SK-N-SH (cell line): ENCODE data around the gene UMODL1. TPM values are rescaled to one million over a fixed set of nuclear protein-coding genes. Genes with fewer than 3 reads are reported as not detected.

Experiments
- CTCF ChIA-PET: fragments of 300-600, 350-600 bp; formaldehyde crosslinking; extraction: SDS; loops from one replicate; lab custom pipeline; 2021; lab: Yijun Ruan, JAX
- POLR2A ChIA-PET: fragments of 350-600 bp; sonication (Branson Sonifier 250); formaldehyde crosslinking; extraction: SDS; loops from one replicate; lab custom pipeline; 2020; ENCODE audit warnings: antibody characterized with exemption, inconsistent platforms; lab: Yijun Ruan, JAX
- DNase-seq: peaks from one replicate; pipeline ENCODE4 v3.0.0; 2012
- H2AFZ ChIP-seq: fragments of 200-600 bp; sonication (generic); 2 replicates; pipeline ENCODE4 v1.8.1; 2016; ENCODE audit warnings: antibody characterized with exemption, mild to moderate bottlenecking, low read depth
- H3F3A ChIP-seq: fragments of 200-600 bp; sonication (generic); replicated peaks from 2 replicates; pipeline ENCODE3; 2016; ENCODE audit warnings: antibody characterized with exemption, mild to moderate bottlenecking; ENCODE audit not compliant: insufficient read depth
- H3K27ac ChIP-seq, 2 experiments: fragments of 200-500 bp in 1 of 2; fragments of 200-600 bp in 1 of 2; sonication (Bioruptor generic) in 1 of 2; sonication (generic), shearing (Covaris generic) in 1 of 2; 2 replicates each; pipeline versions ENCODE4 v1.5.1 to v1.6.1; 2014 to 2016; ENCODE audit warnings: low read depth in 2 of 2, inconsistent platforms in 1 of 2, low read length in 1 of 2, mild to moderate bottlenecking in 1 of 2, mixed read lengths in 1 of 2
- H3K27me3 ChIP-seq: fragments of 200-600 bp; sonication (generic), shearing (Covaris generic); 2 replicates; pipeline ENCODE4 v1.6.1; 2016; ENCODE audit warnings: mixed run types; ENCODE audit not compliant: insufficient read depth
- H3K36me3 ChIP-seq, 2 experiments: fragments of 200-500 bp in 1 of 2; fragments of 200-600 bp in 1 of 2; sonication (Bioruptor generic) in 1 of 2; sonication (generic) in 1 of 2; replicated peaks in 1 of 2; 2 replicates each; pipeline versions ENCODE3 to v1.5.1; 2014 to 2016; ENCODE audit warnings: low read length in 1 of 2, mild to moderate bottlenecking in 1 of 2; ENCODE audit not compliant: insufficient read depth in 2 of 2, control insufficient read depth in 1 of 2
- H3K4me1 ChIP-seq, 2 experiments: fragments of 200-500 bp in 1 of 2; fragments of 200-600 bp in 1 of 2; sonication (Bioruptor generic) in 1 of 2; sonication (generic), shearing (Covaris generic) in 1 of 2; 2 replicates each; pipeline versions ENCODE4 v1.5.1 to v1.6.1; 2014 to 2016; ENCODE audit warnings: low read depth in 1 of 2, low read length in 1 of 2, mixed run types in 1 of 2; ENCODE audit not compliant: insufficient read depth in 2 of 2, control insufficient read depth in 1 of 2
- H3K4me2 ChIP-seq: fragments of 200-600 bp; sonication (generic), shearing (Covaris generic); 2 replicates; pipeline ENCODE4 v1.6.1; 2017; ENCODE audit warnings: mixed run types
- H3K4me3 ChIP-seq, 2 experiments: fragments of 200-500 bp in 1 of 2; fragments of 200-600 bp in 1 of 2; sonication (Bioruptor generic) in 1 of 2; sonication (generic), shearing (Covaris generic) in 1 of 2; 2 replicates each; pipeline versions ENCODE4 v1.5.1 to v1.8.1; 2014 to 2016; ENCODE audit warnings: low read depth in 2 of 2, inconsistent platforms in 1 of 2, low read length in 1 of 2, mild to moderate bottlenecking in 1 of 2, mixed read lengths in 1 of 2, moderate library complexity in 1 of 2
- H3K79me2 ChIP-seq: fragments of 200-600 bp; sonication (generic); 2 replicates; pipeline ENCODE4 v1.8.1; 2017; ENCODE audit warnings: mild to moderate bottlenecking; ENCODE audit not compliant: insufficient read depth
- H3K9ac ChIP-seq: fragments of 200-600 bp; sonication (generic); 2 replicates; pipeline ENCODE4 v1.6.1; 2017; ENCODE audit warnings: mixed run types
- H3K9me2 ChIP-seq: fragments of 200-600 bp; sonication (generic); 2 replicates; pipeline ENCODE4 v1.6.1; 2017; ENCODE audit warnings: mixed run types
- H3K9me3 ChIP-seq: fragments of 200-600 bp; sonication (generic); 2 replicates; pipeline ENCODE4 v1.6.1; 2017; ENCODE audit warnings: mixed run types, mild to moderate bottlenecking, moderate library complexity
- H4K20me1 ChIP-seq: fragments of 200-600 bp; sonication (generic); 2 replicates; pipeline ENCODE4 v1.6.1; 2017; ENCODE audit warnings: mild to moderate bottlenecking, mixed run types; ENCODE audit not compliant: insufficient read depth
- ELF1 ChIP-seq: IDR thresholded peaks from 2 replicates; pipeline ENCODE4 v1.4.0; 2012
- EZH2phosphoT487 ChIP-seq: fragments of 200-600 bp; sonication (generic); IDR thresholded peaks from 2 replicates; pipeline ENCODE4 v1.6.1; 2017; ENCODE audit warnings: low read depth, mixed run types, mild to moderate bottlenecking, antibody characterized with exemption, moderate library complexity, borderline replicate concordance
- GABPA ChIP-seq: IDR thresholded peaks from 2 replicates; pipeline ENCODE4 v1.4.0; 2012; ENCODE audit warnings: low read depth, mild to moderate bottlenecking
- IRF3 ChIP-seq: fragments of 150-350 bp; IDR thresholded peaks from 2 replicates; pipeline ENCODE4 v1.6.1; 2016; ENCODE audit warnings: mild to moderate bottlenecking, low read depth, low read length
- MEF2A ChIP-seq: IDR thresholded peaks from 2 replicates; pipeline ENCODE4 v1.4.0; 2012; ENCODE audit warnings: low read depth, borderline replicate concordance
- MXI1 ChIP-seq: IDR thresholded peaks from 2 replicates; pipeline ENCODE4 v1.6.1; 2012; ENCODE audit warnings: mild to moderate bottlenecking, low read depth, low read length, improper control_type of control experiment
- NRF1 ChIP-seq: IDR thresholded peaks from 2 replicates; pipeline ENCODE4 v1.6.1; 2012; ENCODE audit warnings: low read depth, mild to moderate bottlenecking, low read length
- PBX3 ChIP-seq: IDR thresholded peaks from 2 replicates; pipeline ENCODE4; 2012
- RAD21 ChIP-seq: IDR thresholded peaks from 2 replicates; pipeline ENCODE4 v1.6.1; 2012; ENCODE audit warnings: mild to moderate bottlenecking, low read length
- RFX5 ChIP-seq: IDR thresholded peaks from 2 replicates; pipeline ENCODE4 v1.6.1; 2012; ENCODE audit warnings: mild to moderate bottlenecking, improper control_type of control experiment, low read length
- SIN3A ChIP-seq: IDR thresholded peaks from 2 replicates; pipeline ENCODE4 v1.6.1; 2012; ENCODE audit warnings: low read depth, mild to moderate bottlenecking, low read length, moderate library complexity, borderline replicate concordance
- TCF12 ChIP-seq: IDR thresholded peaks from 2 replicates; pipeline ENCODE4 v1.4.0; 2012
- YY1 ChIP-seq: IDR thresholded peaks from 2 replicates; pipeline ENCODE4 v1.4.0; 2012; ENCODE audit warnings: low read depth, mild to moderate bottlenecking
- WGBS: methylation state at CpG from one replicate; pipeline ENCODE4 v1.1.6; 2017; ENCODE audit warnings: low lambda C conversion rate; 5-methylcytosine and 5-hydroxymethylcytosine counted together
- polyA plus RNA-seq, 3 experiments: library from polyadenylated mRNA; depleted of rRNA; stranded (reverse); fragments of >200 nt; gene quantifications; 2 replicates each; pipeline ENCODE4 v1.2.3, GENCODE V29; 2012
- TF ChIP-seq, protein P1 (sequence below): fragments of 150-350 bp; IDR thresholded peaks from 2 replicates; pipeline ENCODE4 v1.6.1; 2017; ENCODE audit warnings: antibody characterized with exemption, low read length, low read depth, borderline replicate concordance
- TF ChIP-seq, protein P2 (sequence below): IDR thresholded peaks from 2 replicates; pipeline ENCODE4 v1.4.0; 2012; ENCODE audit warnings: low read depth, borderline replicate concordance
- TF ChIP-seq, protein P3 (sequence below): IDR thresholded peaks from 2 replicates; pipeline ENCODE4 v1.4.0; 2012; ENCODE audit warnings: low read depth

UMODL1 gene
- polyA plus RNA-seq, 1 of the 3 experiments (the other 2 are of a cell fraction), result not detected

DNA sequence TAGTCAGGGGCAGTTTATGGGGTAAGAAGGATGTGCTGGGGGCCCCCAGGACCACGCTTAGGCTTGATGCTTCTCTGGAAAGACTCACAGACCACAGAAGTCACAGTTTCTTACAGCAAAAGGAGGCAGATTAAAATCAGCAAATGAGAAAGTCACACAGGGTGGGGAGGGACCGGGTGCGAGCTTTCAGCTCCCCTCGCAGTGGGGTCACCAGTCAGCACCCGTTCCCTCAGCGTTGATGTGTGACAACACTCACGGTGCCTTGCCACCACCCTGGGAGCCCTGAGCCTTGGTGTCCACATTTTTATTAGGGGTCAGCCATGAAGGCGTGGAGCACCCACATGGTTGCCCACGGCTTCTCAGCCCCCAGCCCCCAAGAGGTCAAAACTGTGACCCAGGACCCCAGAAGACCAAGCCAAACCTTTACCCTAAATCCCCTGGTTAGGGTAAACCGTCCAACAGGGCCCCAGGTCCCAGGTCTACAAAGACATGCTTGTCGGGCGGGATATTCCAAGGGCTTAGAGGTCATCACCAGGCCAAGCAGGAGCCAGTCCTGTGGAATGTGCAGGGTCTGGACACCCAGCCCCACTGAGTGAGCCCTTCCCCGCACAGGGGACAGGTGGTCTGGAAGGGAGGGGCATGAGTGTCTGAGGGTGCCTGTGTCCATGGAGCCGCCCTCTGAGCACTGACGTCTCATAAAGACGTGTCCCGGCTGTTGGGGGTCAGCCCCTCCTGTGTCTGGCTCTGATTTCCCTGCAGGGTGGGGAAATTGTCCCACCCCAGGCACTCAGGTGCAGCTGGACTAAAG lies 83.3 kb downstream of the UMODL1 start:
- H3K36me3 ChIP-seq, result no peaks in the 10 kb centered on the region
- H3K4me2 ChIP-seq, result no peak overlapping the region
- H3F3A ChIP-seq, result no peaks in the 10 kb centered on the region
- no peaks in the 10 kb centered on the region for H3K79me2 ChIP-seq
- DNase-seq, result no peak
- H3K9me2 ChIP-seq, result no peaks in the 10 kb centered on the region
- CTCF ChIA-PET, result interaction anchor here (1.2 to 5.4 kb wide), 4 partner anchors 8 to 156 kb away, joined by 3 to 52 read pairs (median 4); no protein-coding TSS in a partner anchor
- 64% methylated on average over 7 of the region's 17 CpGs for WGBS
- no peak overlapping the region for H3K9ac ChIP-seq
- peaks cover 5% of the 10 kb centered on the region; the same call in 1 of the 2 replicates for H3K27me3 ChIP-seq
- H4K20me1 ChIP-seq, result no peaks in the 10 kb centered on the region
- no peak overlapping the region for H3K27ac ChIP-seq
- TF ChIP-seq IRF3 (no peak), PBX3 (no peak), ELF1 (no peak), RAD21 (no peak), SIN3A (no peak)
- H3K9me3 ChIP-seq, result no peaks in the 10 kb centered on the region
- H3K4me3 ChIP-seq, result no peak overlapping the region
- POLR2A ChIA-PET, result interaction anchor here (0.7 kb wide), 1 partner anchor 21 kb away, joined by 3 read pairs; no protein-coding TSS in a partner anchor
- H3K4me1 ChIP-seq, result peaks cover 0 to 29% of the 10 kb centered on the region in 2 experiments; a peak in 2 of 4 replicates
- H2AFZ ChIP-seq, result no peak overlapping the region

DNA sequence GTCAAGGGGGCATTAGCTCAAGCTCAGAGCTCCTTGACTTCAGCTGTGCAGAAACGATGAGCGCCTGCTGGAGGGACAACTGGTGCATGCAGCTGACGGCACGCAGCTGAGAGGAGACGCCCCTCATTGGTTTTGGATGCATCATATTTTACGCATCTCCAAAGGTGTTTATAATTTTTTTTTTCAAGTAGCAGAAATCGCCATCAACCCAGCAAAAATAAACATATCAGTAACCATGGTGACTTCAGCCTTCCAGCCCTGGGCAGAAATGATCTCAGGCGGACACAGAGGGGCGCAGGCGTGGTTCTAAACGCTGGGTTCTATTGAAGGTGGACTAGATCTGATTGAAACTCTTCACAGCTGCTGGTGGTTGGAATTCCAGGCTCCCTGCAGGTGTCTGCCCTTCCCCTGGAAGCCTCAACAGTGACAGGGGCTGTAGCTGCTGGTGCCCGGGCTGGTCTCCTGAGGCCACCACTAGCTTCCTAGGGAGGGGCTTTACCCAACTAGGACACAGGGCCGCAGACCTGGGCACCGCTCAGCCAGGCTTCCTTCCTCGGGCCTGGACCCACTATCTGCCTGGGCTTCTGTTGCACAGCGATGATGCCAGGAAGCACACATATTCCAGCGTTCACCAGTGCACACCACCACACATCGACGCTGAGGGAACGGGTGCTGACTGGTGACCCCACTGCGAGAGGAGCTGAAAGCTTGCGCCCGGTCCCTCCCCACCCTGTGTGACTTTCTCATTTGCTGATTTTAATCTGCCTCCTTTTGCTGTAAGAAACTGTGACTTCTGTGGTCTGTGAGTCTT lies 84.1 kb downstream of the UMODL1 start:
- no peaks in the 10 kb centered on the region for H3K9me2 ChIP-seq
- POLR2A ChIA-PET, result interaction anchor here (0.7 kb wide), 1 partner anchor 20 kb away, joined by 3 read pairs; no protein-coding TSS in a partner anchor
- no peaks in the 10 kb centered on the region for H3K9me3 ChIP-seq
- H3K79me2 ChIP-seq, result no peaks in the 10 kb centered on the region
- no peaks in the 10 kb centered on the region for H3F3A ChIP-seq
- no peaks in the 10 kb centered on the region for H3K36me3 ChIP-seq
- H3K9ac ChIP-seq, result no peak overlapping the region
- no peak overlapping the region for H3K4me3 ChIP-seq
- no peak for DNase-seq
- H3K27ac ChIP-seq, result no peak overlapping the region
- no peaks in the 10 kb centered on the region for H4K20me1 ChIP-seq
- 68% methylated on average over 21 of the region's 23 CpGs for WGBS
- H2AFZ ChIP-seq, result no peak overlapping the region
- TF ChIP-seq TCF12 (no peak), MXI1 (no peak), GABPA (no peak), ELF1 (no peak), MEF2A (no peak), RAD21 (no peak), NRF1 (no peak), RFX5 (no peak), YY1 (no peak), EZH2phosphoT487 (no peak)
- TF ChIP-seq, protein P1, sequence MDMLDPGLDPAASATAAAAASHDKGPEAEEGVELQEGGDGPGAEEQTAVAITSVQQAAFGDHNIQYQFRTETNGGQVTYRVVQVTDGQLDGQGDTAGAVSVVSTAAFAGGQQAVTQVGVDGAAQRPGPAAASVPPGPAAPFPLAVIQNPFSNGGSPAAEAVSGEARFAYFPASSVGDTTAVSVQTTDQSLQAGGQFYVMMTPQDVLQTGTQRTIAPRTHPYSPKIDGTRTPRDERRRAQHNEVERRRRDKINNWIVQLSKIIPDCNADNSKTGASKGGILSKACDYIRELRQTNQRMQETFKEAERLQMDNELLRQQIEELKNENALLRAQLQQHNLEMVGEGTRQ, result no peak
- TF ChIP-seq, protein P2, sequence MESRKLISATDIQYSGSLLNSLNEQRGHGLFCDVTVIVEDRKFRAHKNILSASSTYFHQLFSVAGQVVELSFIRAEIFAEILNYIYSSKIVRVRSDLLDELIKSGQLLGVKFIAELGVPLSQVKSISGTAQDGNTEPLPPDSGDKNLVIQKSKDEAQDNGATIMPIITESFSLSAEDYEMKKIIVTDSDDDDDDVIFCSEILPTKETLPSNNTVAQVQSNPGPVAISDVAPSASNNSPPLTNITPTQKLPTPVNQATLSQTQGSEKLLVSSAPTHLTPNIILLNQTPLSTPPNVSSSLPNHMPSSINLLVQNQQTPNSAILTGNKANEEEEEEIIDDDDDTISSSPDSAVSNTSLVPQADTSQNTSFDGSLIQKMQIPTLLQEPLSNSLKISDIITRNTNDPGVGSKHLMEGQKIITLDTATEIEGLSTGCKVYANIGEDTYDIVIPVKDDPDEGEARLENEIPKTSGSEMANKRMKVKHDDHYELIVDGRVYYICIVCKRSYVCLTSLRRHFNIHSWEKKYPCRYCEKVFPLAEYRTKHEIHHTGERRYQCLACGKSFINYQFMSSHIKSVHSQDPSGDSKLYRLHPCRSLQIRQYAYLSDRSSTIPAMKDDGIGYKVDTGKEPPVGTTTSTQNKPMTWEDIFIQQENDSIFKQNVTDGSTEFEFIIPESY, result no peak
- TF ChIP-seq, protein P3, sequence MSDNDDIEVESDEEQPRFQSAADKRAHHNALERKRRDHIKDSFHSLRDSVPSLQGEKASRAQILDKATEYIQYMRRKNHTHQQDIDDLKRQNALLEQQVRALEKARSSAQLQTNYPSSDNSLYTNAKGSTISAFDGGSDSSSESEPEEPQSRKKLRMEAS, result no peak
- peaks cover 5% of the 10 kb centered on the region; the same call in 1 of the 2 replicates for H3K27me3 ChIP-seq
- no peak overlapping the region for H3K4me2 ChIP-seq
- peaks cover 0 to 29% of the 10 kb centered on the region in 2 experiments; a peak in 2 of 4 replicates for H3K4me1 ChIP-seq
- CTCF ChIA-PET, result interaction anchor here (1.2 to 5.4 kb wide), 2 partner anchors 9 to 155 kb away, joined by 3 to 52 read pairs; no protein-coding TSS in a partner anchor
